GM19372 (cell line): Measurements from ENCODE around the gene OXCT1.
A peak's percentile ranks its signal among the peaks of the same experiment; 100 is the strongest.

Experiments used
- ATAC-seq: cut with Tn5 transposase; IDR thresholded peaks from one replicate; pipeline ENCODE4 v1.9.1; 2021; ENCODE audit warnings: mild to moderate bottlenecking, low read depth, moderate library complexity; ENCODE audit not compliant: unreplicated experiment

OXCT1 gene

DNA sequence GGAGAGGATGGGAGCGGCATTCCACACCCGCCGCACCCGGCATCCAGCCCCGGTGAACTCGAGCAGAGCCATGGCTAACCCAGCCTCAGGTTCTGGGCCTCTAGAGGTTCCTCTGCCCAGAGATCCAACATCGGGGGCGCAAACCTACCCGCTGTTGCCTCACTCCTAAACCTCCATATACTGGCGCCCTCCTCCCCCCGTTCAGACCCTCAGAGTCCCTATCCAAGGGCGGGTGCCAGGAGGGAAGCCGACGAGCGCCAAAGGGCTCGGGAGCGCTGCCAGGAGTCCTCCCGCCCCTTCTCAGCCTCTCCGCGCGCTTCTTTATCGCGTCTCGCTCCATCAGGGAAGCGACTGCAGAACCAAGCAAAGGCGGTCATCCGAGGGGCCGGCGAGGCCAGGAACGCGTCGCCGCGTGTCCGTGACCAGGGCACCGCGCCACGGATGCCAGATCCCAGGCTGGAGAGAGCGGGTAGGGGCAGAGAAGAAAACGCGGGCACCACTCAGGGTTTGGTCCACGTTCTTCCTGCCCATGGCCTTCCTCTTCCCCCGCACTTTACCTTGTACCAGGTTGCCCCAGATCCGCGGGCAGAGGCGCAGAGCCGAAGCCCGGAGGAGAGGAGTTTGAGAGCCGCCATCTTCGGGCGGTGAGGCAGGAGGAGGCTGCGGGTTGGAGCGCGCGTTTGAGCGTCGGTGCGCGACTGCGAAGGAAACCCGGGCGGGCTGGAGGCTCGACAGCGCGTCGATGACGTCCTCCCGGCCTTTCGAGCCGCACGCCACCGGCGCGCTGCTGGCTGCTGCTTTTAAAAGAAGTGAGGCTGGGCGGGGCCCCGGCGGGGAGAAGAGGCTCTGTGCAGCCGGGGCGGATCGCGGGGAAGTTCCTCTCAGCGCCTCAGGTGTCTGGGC is at the start of gene OXCT1:
Gene OXCT1 (minus strand): TSS at position 702 of the 903 bp plus-strand sequence. CDS start 67 bp downstream, at position 635.
- peak; percentile 85 for ATAC-seq

DNA sequence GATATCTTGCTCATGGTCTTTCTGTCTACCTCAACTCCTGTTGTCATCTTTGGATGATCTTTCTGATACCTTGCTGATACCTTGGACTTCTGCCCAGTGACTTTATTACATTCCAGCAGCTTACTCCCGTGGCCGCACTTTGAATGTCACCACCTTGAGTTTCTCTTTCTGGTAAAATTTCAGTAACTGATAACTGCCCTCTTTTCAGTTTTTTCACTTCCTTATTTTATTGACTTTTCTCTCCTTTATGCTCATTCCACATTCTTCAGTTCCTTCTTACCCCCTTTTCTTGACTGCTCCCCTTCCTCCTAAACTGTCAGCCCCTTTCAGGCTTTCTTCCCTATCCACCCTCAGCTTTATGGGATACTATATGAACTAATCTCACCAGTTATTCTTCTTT is 47.9 kb upstream of the OXCT1 start:
- peak; percentile 65 for ATAC-seq

- ATAC-seq = no peak
Observed at GRCh38 chr5:41908374-41909079, 38.3 kb upstream of the OXCT1 start.

DNA sequence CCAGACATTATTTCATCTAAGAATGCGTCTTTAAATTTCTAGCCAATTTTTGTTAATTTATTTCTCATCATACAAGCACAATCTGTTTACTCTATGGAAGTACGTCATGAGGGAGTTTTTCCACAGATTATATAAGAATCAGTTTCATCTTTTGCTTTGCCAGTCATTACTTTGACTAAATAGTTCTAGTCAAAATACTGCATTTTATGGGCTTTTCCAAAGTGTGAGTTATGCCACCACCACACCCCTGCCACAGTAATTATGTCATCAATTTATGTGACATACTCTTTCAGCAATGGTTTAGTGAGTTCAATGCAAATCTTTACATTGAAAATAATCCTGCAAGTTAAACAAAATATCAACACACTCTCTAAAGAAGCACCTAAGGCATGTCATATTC is 35.9 kb upstream of the OXCT1 start:
- ATAC-seq = no peak

DNA sequence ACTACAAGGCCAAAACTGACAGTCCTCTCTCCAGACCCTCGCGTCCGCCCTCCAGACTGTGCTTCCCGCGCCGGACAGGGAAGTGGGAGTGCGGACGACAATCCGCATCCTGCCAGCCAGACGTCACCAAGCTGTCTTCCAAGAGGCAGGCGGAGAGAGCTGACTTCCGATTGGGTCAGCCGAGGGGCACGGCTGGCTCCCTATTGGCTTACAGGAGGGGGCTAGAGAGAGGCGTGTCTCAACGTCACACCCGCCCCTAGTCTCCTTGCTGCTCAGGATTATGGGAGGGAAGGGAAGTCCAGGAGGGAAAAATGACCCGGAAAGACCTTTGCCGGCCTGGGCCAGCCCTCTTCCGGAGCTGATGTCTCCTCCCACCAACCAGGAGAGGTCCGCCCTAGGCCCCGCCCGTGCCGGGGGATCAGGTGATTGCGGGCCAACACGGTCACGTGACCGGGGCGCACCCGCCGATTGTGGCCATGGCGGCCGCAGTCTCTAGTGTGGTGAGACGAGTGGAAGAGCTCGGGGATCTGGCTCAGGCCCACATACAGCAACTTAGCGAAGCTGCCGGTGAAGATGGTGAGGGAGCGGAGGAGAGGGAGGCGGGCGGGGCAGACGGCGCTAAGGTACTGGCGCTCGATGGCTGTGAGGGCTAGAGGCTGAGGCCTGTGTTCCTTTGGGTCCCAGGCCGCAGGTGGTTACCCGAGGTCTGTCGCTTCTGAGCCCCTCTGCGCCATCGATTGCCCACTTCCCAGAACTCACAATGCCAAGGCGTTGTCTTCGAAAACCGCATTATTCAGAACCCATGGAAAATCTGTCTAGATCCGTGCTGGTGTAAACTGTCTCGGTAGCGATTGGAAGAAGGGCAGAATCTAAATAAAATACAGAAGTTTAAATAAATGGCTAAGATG is 33.9 kb upstream of the OXCT1 start, which contains the start of gene RIMOC1:
Gene RIMOC1 (plus strand): TSS at position 453 of the 908 bp plus-strand sequence. CDS start 24 bp downstream, at position 477.
- ATAC-seq = peak; percentile 99

- no peak for ATAC-seq
Observed at GRCh38 chr5:41903382-41903891, 33.2 kb upstream of the OXCT1 start.

GRCh38 chr5:41896230-41896629 is 26.0 kb upstream of the OXCT1 start:
- no peak for ATAC-seq

GRCh38 chr5:41893074-41893851 is 23.0 kb upstream of the OXCT1 start:
- ATAC-seq = peak; percentile 59

DNA sequence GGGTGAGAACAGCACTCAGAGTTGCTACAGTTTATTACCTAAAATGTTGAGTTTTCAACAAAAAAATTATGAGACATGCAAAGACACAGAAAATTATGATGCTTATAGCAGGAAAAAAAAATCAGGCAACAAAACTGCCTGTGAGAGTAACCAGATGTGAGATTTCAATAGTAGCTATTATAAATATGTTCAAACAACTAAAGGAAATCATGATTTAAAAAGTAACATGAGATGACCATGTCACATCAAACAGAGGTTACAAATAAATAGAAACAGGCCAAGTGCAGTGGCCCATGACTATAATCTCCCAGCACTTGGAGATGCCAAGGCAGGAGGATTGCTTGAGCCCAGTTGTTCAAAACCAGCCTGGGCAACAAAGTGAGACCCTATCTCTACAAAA is 21.8 kb upstream of the OXCT1 start:
- no peak for ATAC-seq

DNA sequence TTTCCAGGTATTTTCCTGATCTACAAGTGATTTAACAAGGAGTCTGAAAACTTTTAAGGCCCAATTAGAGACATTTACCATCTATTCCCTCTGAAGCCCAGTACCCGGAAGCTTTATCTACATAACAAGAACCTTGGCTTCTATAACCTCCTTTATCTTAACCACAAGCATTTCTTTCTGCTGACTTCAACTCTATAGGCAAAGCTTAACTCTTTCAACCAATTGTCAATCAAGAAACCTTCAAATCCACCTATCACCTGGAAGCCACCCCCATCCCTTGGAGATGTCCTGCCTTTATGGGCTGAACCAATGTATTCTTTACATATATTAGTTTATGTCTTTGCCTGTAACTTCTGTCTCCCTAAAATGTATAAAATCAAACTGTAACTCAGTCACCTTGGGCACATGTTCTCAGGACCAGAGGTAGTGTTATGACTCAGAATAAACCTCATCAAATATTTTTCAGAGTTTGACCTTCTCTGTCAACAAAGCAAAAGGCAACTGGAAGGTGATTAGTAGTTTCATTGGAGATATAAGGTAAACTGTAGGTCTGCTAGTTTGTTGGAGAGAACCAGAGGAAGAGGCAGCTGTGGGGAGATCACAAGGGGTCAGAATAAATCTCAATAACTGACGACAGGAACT is 21.0 kb upstream of the OXCT1 start:
- ATAC-seq = no peak

DNA sequence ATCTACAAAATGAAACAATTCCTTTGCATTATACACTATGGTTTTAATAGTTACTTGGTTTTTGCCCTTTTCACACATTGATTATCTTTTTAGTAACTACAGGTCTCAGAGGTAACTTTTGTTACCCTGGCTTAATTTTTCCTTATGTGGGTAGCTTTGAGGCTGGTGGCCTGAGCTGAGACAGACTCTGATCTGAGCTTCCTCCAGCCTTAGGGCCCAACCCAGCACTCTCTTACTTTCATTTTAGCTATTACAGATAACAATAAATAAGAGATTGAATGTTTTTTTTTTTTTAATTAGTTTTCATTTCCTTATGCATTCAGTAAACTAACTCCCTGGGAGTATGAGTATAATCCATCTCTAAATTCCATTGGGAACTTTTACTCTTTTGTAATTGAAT is 15.1 kb upstream of the OXCT1 start:
- ATAC-seq = no peak

GRCh38 chr5:41883936-41884335 is 13.7 kb upstream of the OXCT1 start:
- no peak for ATAC-seq

DNA sequence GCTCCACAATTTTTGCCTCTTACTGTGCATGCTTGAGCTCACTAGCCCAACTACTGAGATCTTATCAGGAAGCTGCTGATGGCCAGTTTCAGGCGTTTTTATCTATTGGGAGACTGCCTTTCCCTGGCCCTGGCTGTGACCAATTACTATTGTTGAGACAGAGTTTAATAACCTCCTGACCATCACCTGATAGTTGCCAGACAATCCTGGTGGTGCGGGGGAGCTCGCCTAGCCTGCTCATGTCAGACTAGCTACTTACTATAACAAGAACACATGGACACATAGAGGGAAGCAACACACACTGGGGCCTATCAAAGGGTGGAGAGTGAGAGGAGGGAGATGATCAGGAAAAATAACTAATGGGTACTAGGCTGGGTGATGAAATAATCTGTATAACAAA is 13.0 kb upstream of the OXCT1 start:
- ATAC-seq = no peak

GRCh38 chr5:41882765-41883164 is 12.5 kb upstream of the OXCT1 start:
- ATAC-seq = no peak

DNA sequence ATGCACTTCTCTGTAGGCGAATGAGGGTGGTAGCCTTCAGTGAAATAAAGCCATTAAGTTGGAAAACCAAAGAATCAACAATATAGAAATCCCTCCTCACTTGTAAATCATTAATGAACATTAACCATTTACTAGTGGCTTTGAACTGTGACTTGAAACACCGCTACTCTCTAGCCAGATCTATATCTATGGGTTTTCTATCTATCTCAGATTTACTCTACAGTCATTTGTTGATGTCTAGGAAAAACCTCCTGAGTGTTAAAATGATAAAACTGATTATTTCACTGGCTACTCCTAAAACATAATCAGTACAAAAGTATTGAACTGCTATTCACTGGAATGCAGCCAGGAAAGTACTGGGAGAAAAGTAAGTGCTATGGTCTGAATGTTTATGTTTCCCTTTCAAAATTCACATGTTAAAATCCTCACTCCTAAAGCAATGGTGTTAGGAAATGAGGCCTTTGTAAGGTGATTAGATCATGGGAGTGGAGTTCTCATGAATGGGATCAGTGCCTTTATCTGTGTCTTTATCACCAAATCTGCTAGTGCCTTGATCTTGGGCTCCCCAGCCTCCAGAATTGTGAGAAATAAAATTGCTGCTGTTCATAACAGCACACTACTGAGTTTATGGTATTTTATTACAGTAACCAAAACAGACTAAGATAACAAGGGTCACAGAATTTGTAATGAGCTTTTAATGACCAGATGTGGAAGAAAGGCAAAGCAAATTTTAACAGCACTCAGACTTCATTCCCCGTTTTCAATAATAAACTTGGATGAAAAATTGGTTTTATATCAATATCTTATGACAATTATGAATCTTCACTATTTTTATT is 8.6 kb upstream of the OXCT1 start:
- no peak for ATAC-seq

DNA sequence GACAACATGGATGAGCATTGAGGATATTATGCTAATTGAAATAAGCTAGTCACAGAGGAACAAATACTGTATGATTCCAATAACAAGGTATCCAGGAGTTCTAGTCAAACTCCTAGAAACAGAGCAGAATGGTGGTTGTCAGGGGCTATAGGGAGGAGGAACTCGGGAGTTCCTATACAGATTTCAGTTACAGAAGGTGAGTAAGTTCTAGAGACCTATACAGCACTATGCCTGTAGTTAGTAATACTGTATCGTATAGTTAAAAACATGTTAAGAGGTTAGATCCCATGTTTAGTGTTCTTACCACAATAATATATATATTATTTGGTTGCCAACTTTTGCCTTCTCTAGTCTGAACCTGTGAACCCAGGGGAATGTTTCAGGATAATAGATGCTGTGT is 7.9 kb upstream of the OXCT1 start:
- ATAC-seq = no peak

- no peak for ATAC-seq
Observed at GRCh38 chr5:41877408-41877807, 7.2 kb upstream of the OXCT1 start.

GRCh38 chr5:41876678-41877077 is 6.5 kb upstream of the OXCT1 start:
- ATAC-seq = no peak
